NCI-H524 (cell line): ENCODE results near the gene ATP2B2.
A peak's percentile ranks its signal among the peaks of the same experiment; 100 is the strongest.
"Not testable (repeated sequence)": the region's sequence is repeated elsewhere in the genome, so short reads cannot be mapped to it uniquely, and the experiment has no call there.

Source experiments
- DNase-seq, 2 experiments: peaks; one replicate each; lab custom pipeline; 2025; lab: John Stamatoyannopoulos, UW

Gene ATP2B2

DNA sequence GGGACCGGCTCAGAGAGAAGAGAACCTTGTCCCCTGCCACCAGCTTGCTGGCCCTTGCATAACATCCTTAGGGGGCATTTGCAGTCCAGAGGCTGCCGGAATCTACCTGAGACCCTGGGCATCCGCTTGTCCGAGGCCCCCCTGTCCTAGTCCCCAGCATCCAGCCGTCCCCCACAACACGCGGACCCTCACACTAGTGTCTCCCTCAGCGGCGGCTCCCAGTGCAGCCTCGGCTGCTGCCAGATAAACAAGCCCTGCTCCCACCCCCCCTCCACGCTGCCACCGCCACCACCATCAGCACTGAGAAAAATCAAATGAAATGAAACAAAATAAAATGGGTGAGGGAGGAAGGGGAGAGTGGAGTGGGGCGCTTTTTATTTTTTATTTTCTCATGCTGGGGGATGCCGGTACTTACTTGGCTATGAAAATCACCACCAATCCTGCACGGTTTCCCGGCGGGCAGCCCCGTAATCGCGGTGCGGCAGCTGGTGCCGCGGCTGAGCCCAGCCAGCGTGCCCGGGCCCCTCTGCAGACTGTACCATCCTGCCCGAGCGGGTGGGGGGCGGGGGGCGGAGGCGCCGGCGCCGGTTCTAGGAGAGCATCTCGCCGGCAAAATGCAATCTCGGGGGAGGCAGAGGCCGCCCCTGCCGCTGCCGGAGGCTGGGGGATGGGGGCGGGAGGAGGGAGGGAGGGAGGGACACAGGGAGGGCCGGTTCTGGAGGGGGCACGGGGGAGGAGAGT lies at the start of gene ATP2B2:
Gene ATP2B2, minus strand, starts transcription at position 537 of the 741 bp plus-strand sequence. CDS start 56,043 bp downstream, outside the sequence.
- DNase-seq = peak; percentile 70 to 75

DNA sequence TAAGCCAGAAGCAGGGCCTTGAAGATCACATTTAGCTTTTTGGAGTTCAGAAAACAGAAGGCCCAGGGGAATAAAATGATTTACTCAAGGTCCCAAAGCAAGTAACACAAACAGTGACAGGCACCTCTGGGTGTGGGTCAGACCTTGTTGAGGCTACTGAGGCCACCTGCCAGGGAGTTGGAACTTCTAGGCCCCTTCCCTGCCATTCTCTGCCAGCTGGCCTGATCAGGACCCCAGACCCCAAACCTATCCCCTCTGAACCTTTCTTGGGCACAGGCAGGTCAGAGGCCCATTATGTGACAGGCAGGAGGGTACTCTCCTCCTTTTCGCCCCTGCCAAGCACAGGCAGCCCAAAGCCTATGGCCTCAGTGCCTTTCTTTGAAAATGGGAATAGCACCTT lies 49.4 kb upstream of the ATP2B2 start:
- DNase-seq = no peak

DNA sequence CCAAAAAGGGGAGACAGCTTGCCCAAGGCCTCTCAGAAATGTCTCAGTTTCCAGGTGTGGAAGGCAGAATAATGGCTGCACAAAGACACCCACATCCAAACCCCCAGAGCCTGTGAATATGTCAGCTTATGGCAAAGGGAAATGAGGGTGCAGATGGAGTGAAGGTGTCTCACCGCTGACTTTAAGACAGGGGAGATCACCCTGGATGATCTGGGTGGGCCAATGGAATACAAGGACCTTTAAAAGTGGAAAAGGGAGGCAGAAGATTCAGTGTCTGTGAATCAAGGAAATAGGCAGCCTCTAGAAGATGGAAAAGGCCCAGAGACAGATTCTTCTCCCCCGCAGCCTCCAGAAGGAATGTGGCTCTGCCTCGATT lies 48.8 kb upstream of the ATP2B2 start:
- DNase-seq = no peak

DNA sequence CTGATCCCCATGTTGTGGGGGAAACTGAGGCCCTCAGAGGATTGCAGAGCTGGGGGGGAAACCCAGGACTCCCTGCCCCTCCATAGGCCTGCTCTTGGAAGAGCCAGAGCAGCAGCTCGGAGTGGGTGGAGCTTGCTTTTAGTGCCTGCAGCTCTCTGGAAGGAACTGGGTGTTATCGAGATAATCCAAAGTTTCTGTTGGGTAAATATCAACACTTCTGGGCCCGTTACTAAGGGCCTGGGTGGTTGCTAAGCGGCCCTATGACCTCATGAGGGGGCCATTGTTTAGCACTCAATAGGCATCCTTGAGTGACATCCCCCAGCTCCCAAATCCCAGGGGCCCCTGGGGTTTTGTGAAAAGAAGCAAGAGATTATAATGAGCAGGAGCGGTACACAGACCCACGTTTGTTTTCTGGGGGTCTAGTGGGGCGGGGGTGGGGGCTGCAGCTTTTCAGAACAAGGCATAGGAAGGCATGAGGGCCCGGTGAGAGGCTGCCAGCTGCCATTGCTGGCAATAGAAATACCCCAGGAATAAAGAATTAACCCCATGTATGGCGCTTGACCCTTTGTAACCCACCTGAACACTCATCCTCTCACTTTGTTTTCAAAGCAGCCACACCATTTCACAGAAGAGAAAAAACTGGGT lies 48.3 kb upstream of the ATP2B2 start:
- DNase-seq = peak; percentile 91 to 92

DNA sequence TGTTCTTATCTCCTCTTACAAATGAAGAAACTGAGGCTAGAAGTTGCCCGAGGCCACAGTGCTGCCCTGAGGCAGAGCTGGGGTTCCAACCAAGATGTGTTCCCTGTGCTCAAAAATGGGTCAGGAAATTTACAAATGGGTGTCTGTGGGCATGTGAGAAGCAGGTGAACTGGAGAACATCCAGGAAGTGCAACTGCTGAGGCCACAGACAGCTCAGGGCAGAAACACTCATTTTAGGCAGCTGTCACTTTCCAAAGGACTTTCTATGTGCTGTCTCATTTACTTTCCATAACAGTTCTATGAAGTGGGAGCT lies 47.2 kb upstream of the ATP2B2 start:
- no peak for DNase-seq

DNA sequence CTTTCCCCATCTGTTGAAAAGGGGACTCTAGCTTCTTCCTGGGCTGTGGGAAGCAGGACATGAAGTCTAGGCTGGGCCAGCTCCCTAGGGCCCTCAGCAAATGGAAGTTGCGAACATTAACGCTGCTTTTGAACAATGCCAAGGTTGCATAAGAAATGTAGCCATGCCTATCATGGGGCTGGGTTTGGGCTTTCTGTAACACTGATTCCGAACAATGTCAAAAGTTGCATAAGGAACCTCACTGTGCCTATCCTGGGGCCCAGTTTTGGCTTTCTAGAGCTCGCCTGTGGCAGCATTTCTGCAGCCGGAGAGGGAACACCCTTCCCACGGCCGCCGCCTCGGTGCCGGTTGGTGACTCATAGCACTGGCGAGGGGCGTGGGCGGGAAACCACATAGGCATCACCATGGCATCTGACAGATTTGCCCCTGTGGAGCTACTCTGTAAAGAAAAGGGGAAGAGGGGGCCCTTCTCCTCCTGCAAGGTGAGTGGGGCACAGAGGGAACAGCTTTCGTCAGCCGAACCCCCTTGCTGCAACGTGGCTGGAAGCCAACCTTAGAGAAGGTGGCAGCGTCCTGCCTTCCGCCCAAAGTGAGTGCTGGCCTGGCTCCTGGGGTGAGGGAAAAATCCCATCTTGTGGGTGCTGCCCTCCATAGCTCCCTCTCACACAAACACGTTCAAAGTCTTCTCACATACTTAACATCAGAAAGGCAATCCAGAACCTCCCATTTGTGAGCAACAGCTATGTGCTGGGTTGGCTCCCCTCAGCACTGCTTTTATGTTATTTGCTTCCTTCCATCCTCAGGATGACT lies 46.6 kb upstream of the ATP2B2 start:
- no peak for DNase-seq

DNA sequence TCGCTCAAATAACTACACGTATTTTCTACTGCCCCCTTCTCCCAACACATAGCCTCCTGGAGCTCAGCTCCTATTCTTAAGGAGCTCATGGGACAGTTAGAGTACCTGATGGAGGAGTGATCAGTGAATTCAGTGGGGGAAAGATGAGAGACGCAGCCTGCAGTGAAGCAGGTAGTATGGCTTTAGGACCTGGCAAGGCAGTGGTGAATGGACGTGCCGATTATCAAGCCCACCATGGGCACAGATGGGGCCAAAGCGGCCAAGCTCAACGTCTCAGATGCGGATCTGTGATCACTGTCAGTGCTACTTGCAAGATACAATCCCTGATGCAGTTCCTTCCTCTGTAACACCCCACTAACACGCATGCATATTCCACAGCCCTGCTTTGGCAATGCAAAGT lies 45.8 kb upstream of the ATP2B2 start:
- DNase-seq = no peak

DNA sequence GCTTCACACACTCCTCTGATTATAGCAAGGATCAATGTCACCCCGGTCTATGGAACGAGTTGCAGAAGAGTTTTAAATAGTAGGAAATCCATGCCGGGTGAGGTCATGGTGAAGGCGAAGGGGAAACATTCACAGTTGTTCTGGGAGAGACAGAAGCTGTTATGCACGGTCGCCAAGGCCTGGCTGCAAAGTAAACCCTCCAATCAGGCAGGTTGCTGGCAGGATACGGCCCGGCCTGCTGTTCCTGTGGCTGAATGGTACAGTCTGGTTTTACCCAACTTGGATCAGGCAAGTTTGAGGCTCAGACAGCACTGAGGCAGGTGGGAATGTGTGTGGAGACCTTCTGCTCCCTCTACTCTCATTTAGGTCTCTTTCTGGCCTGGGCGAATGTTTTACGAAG lies 45.3 kb upstream of the ATP2B2 start:
- DNase-seq = no peak

DNA sequence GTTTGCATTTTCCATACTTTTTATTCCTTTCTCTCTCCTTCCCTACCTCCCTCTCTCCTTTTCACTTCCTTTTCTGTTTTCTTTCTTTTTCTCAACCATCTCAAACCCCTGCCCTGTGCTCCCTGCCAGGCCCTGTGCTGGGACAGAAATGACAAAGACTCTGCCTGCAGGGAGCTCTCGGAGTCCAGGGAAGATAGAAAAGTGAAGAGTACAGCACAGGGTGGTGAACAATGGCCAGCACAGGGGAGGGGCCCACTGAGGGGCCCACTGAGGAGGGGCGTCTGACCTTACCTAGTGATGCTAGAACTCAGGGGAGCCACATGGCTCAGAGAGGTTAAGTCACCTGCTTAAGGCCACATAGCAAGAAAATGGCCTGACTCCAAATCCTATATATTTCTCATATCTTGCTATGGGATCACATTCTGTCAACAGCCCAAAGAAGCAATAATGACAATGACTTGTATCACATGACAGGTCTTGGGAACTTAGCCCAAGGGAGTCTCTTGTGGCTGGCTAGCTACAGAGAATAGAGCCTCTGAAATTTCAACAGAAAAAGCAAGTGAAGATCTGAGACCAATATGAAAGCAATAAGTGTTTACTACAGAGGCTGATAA lies 44.3 kb upstream of the ATP2B2 start:
- DNase-seq = no peak

DNA sequence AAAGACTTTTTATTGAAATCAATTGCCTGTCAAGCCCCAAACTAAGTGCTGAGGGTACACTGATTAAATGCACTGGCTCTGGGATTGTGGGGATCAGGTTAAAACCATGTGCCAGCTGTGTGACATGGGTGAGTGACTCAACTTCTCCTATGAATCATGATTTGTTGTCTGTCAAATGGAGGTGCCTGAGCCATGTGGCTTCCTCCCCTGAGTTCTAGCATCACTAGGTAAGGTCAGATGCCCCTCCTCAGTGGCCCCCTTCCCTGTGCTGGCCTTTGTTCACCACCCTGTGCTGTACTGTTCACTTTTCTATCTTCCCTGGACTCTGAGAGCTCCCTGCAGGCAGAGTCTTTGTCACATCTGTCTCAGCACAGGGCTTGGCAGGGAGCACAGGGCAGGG lies 43.6 kb upstream of the ATP2B2 start:
- DNase-seq = no peak

DNA sequence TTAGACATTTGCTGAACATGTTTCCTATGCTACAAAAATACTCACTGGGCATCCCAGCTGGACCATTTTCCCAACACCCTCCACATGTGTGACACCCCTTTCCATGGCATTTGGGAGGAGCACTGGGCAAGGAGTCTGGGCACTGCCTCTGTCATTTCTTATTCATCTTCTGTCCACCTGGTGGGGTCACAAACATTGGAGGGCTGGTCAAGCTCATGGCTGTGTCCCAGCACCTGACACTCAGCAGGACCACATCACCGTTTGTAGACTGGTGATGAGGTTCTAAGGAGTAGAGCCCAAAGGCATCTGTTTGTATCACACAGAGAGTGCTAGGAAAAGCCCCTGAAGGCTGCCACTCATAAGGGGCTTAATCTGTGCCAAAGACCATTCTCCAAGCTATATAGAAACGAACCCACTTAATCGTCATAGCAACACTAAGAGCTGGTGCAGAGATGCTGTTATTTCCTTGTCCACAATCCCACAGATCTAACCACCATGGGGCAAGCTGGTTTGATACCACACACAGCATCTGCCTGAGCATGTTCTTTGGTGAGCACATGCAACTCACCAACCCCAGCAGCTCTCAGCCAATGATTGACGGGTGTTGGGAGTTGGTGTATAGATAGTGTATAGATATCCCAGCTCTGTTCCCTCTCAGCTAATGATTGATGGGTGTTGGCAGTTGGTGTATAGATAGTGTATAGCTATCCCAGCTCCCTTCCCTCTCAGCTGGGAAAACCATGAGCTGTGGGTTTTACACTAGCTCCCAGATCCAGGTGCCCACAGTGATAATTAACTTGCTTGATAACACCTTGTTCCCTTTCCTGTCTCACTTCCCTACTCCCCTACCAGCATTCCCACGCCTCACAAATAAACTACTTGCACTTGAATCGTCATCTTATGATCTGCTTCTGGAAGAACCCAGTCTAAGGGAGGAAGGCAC lies 42.7 kb upstream of the ATP2B2 start:
- peak; percentile 75 to 84 for DNase-seq

DNA sequence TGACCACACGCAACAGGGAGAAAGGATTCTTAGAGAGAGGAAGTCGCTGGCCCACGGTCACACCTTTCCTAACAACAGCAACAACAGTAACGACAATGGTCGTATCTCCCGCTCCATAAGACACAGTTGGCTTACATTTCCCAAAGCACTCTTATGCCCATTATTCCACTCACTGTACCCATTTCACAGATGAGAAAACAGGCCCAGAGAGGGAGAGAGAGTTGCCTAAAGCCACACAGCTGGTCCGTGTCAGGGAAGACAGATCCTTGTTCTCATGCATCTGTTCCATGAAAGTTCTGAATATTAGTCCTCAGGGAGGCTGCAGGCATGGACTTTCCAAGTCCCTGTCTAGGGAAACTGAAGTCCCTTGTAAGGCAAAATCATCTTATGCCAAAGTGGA lies 42.0 kb upstream of the ATP2B2 start:
- DNase-seq = no peak

DNA sequence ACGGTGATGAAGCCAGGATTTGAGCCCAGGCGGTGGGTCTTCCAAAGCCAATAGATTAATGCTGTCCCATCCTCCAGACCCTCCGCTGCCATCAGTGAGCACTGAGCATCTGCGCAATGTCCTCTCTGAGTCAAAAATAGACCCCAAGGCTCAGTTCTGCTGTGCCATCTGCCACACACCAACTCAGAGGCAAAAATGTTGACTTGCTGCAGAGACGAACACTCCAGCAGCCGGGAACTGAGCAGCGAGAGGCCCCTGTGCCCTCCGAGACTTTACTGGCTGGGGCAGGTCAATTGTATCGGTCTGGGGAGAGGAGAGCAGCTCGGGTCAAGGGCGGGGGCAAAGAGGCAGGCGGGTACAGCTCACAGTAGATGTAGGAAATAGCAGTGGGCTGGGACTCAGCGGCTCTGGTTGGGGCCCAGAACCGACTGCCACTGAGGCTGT lies 41.5 kb upstream of the ATP2B2 start:
- DNase-seq = peak in 1 of 2 experiments; percentile 71

DNA sequence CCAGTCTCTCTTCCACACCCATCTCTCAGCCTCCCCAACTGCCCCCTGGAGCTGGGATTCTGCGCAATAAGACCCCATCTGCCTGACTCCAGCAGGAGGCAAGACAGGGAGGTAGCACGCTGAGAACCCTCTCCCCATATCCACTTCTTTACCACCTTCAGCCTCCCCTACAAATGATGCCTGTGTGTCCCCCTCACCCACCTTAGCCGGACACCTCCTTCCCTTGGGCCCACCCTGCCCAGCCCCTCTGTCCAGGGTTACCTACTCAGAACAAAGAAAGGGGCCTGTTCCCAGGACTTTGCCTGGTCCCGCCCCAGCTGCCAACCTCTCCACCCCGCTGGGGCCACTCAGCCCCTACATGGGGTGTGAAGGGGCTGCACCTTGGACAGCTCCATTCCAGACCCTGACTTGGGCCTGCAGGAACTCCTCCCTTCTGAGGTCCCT lies 40.8 kb upstream of the ATP2B2 start:
- no peak for DNase-seq

DNA sequence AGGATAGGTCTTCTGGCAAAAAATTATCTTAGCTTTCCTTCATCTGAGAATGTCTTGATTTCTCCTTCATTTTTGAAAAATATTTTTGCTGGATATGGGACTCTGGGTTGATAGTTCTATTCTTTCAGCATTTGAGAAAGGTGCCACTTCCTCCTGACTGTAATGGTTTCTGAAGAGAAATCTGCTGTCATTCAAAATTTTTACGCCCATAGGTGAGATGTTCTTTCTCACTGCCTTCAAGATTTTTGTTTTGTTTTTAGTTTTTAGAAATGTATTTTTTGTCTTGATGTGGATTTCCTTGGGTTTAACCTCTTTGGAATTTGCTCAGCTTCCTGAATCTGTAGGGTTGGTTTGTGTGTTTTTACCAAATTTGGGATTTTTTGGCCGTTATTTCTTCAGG lies 37.1 kb upstream of the ATP2B2 start:
- no peak for DNase-seq

DNA sequence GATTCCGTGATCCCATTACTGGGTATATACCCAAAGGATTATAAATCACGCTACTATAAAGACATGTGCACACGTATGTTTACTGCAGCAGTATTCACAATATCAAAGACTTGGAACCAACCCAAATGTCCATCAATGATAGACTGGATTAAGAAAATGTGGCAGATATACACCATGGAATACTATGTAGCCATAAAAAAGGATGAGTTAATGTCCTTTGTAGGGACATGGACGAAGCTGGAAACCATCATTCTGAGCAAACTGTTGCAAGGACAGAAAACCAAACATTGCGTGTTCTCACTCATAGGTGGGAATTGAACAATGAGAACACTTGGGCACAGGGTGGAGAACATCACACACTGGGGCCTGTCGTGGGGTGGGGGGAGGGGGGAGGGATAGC lies 35.0 kb upstream of the ATP2B2 start:
- not testable (repeated sequence) for DNase-seq

DNA sequence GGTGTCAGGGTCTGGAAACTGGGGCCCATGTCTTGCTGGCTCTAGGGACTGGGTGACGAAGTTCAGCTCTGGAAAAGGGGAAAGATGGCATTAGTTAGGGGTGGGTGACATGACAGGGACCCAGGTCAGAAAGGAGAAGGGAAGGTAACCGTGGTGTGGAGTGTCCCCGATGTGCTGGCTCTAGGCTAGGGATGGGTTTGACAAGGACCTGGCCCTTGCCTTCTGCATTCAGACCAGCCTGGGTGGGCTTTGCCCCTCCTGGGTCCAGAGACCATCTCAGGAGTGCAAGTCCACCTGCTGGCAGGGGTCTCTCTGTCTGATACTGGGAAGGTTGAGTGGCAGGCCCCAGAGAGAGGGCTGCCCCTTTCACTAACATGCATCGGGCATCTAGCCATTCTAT lies 28.7 kb upstream of the ATP2B2 start:
- DNase-seq = no peak

DNA sequence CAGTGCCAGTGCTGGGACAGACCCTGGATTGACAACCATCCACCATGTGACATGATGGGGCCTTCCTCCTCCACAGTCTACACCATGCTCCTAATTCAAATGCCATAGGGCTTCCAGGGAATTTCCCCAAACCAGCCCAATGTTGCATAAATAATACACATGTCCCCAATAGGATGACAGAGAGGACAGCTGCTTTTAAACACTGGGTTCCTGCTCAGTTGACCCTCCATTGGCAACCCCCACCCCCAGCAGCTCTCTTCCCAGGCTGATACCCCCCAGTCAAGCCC lies 28.3 kb upstream of the ATP2B2 start:
- no peak for DNase-seq

DNA sequence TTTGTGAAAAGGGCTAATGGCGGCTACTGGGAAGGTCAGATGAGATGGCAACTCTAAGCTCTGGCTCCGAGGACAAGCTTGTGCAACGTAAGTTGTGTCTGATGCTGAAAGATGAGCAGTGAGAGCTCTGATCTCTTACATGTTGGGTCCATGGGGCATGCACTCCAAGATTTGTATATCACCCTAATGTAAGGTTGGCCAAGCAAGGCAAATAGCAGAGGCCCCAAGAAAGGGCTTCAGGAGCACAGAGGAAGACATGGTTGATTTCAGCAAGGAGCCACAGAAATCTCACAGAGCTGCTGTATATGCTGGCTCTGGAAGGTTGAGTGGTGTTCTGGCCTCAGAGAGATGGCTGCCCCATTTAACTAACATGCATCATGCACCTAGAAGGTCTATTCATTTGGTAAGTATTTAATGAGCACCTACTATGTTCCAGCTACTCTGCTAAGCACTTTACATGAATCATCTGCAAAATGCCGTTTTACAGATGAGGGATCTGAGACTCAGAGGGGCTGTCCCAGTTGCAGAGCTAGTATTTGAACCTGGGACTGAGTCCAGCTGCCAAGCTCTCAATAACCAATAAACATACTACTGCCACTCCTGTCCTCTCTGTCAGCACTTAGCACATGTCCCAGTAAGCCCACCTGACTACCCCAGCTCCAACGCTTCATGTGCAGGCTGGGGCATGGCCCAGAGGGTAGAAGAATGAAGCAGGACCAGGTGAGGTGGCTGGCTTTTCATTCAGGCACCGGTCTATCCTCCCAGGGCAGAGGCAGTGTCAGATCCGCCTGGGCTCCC lies 27.8 kb upstream of the ATP2B2 start:
- no peak for DNase-seq

DNA sequence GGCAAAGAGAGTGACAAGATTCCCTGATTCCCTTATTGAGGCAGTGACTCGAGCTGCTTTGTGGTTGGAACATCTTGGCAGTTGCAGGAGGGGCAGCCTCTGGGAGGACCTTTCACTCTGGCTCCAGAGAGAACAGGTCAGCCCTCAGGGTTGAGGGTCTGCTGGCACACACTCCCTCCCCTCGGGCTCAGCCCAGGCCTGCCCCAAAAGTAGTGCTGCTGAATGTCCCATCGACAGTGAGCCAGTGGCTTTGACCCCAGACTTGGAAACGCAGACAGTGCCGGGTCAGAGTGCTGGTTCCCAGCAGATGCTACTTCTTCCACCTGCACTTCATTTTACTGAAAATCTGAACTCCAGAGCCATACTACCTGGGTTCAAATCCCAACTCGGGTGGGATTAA lies 25.6 kb upstream of the ATP2B2 start:
- no peak for DNase-seq

DNA sequence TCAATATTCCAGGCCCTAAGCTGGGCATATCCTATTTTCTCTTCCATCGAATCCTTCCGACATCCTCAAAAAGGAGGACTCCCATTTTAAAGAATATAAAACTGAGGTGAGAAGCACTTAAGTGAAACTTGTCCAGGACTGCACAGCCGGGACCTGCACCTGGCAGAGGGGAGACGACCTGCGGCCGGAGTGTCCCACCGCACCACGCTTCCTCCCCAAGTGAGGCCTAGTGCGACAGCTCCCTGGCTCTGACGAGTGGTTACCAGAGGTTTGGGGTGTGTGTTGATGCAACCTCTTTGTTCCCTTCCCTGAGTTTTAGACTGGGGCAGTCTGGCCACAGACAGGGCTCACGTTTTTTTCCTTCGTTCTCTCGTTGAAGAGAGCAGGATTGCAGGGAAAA lies 24.9 kb upstream of the ATP2B2 start:
- DNase-seq = no peak
